Thoracic aorta (tissue), 2 donors: Measurements from ENCODE around the gene SET. TPM values are rescaled to one million over a fixed set of nuclear protein-coding genes. Genes with fewer than 3 reads are reported as not detected.
A peak's percentile ranks its signal among the peaks of the same experiment; 100 is the strongest.

Experiments
- ATAC-seq: fragments of 150-250 bp; one replicate; pipeline ENCODE4 v1.8.0; 2017; ENCODE audit warnings: low read depth; ENCODE audit not compliant: insufficient number of reproducible peaks, low FRiP score
- DNase-seq: peaks from one replicate; pipeline ENCODE4 v3.0.0-alpha.2; 2020; ENCODE audit warnings: low spot score
- H3K27ac ChIP-seq, 2 donors: fragments of 200-600 bp; sonication (generic); 1 replicate in 1 of 2; 2 replicates in 1 of 2; pipeline ENCODE4 v1.5.1; 2016; ENCODE audit warnings: mild to moderate bottlenecking in 2 of 2, moderate library complexity in 2 of 2
- H3K27me3 ChIP-seq: fragments of 200-600 bp; sonication (generic); replicated peaks from 2 replicates; pipeline ENCODE4 v1.6.0; 2016; ENCODE audit warnings: mild to moderate bottlenecking; ENCODE audit not compliant: insufficient read depth
- H3K36me3 ChIP-seq: fragments of 200-600 bp; sonication (generic); one replicate; pipeline ENCODE4 v1.5.1; 2016
- H3K4me1 ChIP-seq, 2 donors: fragments of 200-600 bp; sonication (generic); 1 replicate in 1 of 2; 2 replicates in 1 of 2; pipeline versions ENCODE4 v1.5.1 to v1.6.0; 2016; ENCODE audit warnings: low read depth in 2 of 2, mild to moderate bottlenecking in 1 of 2; ENCODE audit not compliant: control insufficient read depth in 1 of 2
- H3K4me3 ChIP-seq: fragments of 200-600 bp; sonication (generic); 2 replicates; pipeline ENCODE4 v1.5.1; 2016; ENCODE audit warnings: mild to moderate bottlenecking
- H3K9me3 ChIP-seq: fragments of 200-600 bp; sonication (generic); 2 replicates; pipeline ENCODE4 v1.5.1; 2016
- total RNA-seq, 2 donors: library from RNA; depleted of rRNA; stranded (reverse); fragments of >200 nt; gene quantifications; one replicate each; pipeline versions ENCODE4 v1.1.0 to v1.2.3, GENCODE V29; 2016
- TF ChIP-seq, protein P1 (sequence below): fragments of 200-600 bp; sonication (generic); IDR thresholded peaks from one replicate; pipeline ENCODE4 v1.5.1; 2019; ENCODE audit warnings: antibody characterized with exemption

Gene SET
- total RNA-seq, 2 donors from 2014 or later, result 83.3 to 201 TPM

- no peaks in the 10 kb centered on the region for H3K27me3 ChIP-seq
- TF ChIP-seq, protein P1, sequence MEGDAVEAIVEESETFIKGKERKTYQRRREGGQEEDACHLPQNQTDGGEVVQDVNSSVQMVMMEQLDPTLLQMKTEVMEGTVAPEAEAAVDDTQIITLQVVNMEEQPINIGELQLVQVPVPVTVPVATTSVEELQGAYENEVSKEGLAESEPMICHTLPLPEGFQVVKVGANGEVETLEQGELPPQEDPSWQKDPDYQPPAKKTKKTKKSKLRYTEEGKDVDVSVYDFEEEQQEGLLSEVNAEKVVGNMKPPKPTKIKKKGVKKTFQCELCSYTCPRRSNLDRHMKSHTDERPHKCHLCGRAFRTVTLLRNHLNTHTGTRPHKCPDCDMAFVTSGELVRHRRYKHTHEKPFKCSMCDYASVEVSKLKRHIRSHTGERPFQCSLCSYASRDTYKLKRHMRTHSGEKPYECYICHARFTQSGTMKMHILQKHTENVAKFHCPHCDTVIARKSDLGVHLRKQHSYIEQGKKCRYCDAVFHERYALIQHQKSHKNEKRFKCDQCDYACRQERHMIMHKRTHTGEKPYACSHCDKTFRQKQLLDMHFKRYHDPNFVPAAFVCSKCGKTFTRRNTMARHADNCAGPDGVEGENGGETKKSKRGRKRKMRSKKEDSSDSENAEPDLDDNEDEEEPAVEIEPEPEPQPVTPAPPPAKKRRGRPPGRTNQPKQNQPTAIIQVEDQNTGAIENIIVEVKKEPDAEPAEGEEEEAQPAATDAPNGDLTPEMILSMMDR, result no peak
- ATAC-seq, result peak; percentile 78
Measured at GRCh38 chr9:128723866-128724743, 35.1 kb downstream of the SET start, which contains the start of gene ZDHHC12. Gene ZDHHC12, minus strand, starts transcription at chr9:128724127. Its CDS starts 34 bp downstream, at chr9:128724093.

DNA sequence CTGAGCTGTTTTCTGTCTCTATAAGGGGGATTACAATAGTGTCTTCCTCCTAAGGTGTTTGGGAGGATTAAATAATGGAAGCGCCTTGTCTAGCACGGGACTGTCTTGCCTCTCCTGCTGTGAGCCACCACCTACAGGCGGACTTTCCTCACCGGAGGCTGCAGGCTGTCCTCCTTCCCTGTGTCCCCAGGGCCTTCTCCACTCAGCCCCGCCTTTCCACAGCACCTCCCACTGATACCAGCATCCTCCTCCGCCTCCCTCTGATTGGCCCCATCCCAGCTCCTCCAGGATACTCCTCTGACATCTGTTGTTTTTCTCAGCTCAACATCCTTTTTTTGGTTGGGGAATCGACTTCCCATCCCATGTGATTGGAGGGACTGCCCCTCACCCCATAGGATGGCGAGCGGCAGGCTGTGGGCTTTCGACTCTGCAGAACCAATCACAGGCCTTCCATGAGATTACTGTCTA, 35.8 kb downstream of the SET start:
- no peak for DNase-seq
- H3K4me1 ChIP-seq, result peaks cover 0 to 18% of the 10 kb centered on the region in 2 donors
- no peaks in the 10 kb centered on the region for H3K9me3 ChIP-seq
- H3K27me3 ChIP-seq, result no peaks in the 10 kb centered on the region
- ATAC-seq, result no peak
- no peaks in the 10 kb centered on the region for H3K36me3 ChIP-seq
- TF ChIP-seq, protein P1, result no peak
- peak overlapping the region; percentile 76 for H3K4me3 ChIP-seq
- H3K27ac ChIP-seq, result peak overlapping the region; percentile 70 to 79

More at GRCh38 chr9:128723866-128724743, 35.1 kb downstream of the SET start, which contains the start of gene ZDHHC12:
- Histone ChIP-seq H3K9me3 (no peaks in the 10 kb centered on the region), H3K36me3 (no peaks in the 10 kb centered on the region), H3K4me1 (peaks cover 0 to 18% of the 10 kb centered on the region in 2 donors), H3K4me3 (peak within 1 kb of the TSS; percentile 76), H3K27ac (peak within 1 kb of the TSS; percentile 70 to 79)
- DNase-seq, result peak; percentile 92

DNA sequence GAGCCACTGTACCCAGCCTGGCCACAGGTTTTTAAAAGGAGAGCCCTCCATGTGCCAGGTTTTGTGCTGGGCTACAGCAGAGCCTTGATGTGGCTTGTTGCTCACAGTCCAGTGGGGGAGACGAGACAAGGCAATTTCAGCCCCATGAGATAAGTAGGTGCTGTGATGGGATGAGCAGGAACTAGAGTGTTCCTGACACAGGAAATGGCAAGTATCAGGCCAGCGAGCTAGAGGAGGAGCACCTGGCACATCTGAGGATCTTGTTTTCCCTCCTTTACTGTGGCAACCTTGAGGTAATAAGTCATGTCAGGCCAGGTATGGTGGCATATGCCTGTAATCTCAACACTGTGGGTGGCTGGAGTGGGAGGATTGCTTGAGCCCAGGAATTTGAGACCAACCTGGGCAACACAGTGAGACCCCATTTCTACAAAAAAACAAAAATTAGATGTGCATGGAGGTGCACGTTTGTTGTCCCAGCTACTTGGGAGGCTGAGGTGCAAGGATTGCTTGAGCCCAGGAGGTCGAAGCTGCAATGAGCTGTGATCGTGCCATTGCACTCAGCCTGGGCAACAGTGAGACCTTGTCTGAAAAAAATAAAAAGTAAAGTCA, 38.7 kb downstream of the SET start:
- no peak overlapping the region for H3K27ac ChIP-seq
- H3K4me1 ChIP-seq, result peaks cover 0 to 18% of the 10 kb centered on the region in 2 donors
- no peak for DNase-seq
- no peaks in the 10 kb centered on the region for H3K9me3 ChIP-seq
- TF ChIP-seq, protein P1, result no peak
- no peak overlapping the region for H3K4me3 ChIP-seq
- H3K27me3 ChIP-seq, result no peaks in the 10 kb centered on the region
- ATAC-seq, result no peak
- H3K36me3 ChIP-seq, result peaks cover 13% of the 10 kb centered on the region

GRCh38 chr9:128728298-128728697, 39.3 kb downstream of the SET start:
- peaks cover 13% of the 10 kb centered on the region for H3K36me3 ChIP-seq
- ATAC-seq, result no peak
- H3K4me3 ChIP-seq, result no peak overlapping the region
- H3K27ac ChIP-seq, result no peak overlapping the region
- DNase-seq, result no peak
- H3K4me1 ChIP-seq, result peaks cover 0 to 12% of the 10 kb centered on the region in 2 donors
- H3K9me3 ChIP-seq, result no peaks in the 10 kb centered on the region
- no peaks in the 10 kb centered on the region for H3K27me3 ChIP-seq
- TF ChIP-seq, protein P1, result no peak

GRCh38 chr9:128729302-128729701, 40.3 kb downstream of the SET start:
- TF ChIP-seq, protein P1, result no peak
- no peak overlapping the region for H3K27ac ChIP-seq
- ATAC-seq, result no peak
- no peak overlapping the region for H3K4me3 ChIP-seq
- H3K4me1 ChIP-seq, result peaks cover 0 to 8% of the 10 kb centered on the region in 2 donors
- DNase-seq, result no peak
- no peaks in the 10 kb centered on the region for H3K9me3 ChIP-seq
- no peaks in the 10 kb centered on the region for H3K27me3 ChIP-seq
- H3K36me3 ChIP-seq, result peaks cover 13% of the 10 kb centered on the region
